ENCODE measurements around the gene COL5A1.

The COL5A1 gene

DNA sequence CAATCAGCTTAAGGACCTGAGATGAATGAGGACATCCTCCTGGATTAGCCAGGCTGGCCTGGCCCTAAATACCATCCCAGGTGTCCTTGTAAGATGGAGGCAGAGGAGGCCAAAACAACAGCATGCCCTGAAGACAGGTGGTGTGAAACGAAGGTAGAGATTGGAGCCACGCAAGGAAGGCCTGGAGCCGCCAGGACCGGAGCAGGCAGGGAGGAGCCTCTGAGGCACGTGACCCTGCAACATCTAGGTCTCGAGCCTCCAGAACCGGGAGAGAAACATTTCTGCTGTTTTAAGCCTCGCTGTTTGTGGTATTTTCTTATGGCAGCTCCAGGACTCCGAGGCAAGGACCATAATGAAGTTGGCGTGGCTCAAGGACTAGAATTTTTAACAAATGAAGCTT, 9.7 kb upstream of the COL5A1 start:
- no peak for TF ChIP-seq EP300 (IDR thresholded peaks at IDR 0.05; ENCODE audit: borderline replicate concordance)
- TF ChIP-seq, protein P1, sequence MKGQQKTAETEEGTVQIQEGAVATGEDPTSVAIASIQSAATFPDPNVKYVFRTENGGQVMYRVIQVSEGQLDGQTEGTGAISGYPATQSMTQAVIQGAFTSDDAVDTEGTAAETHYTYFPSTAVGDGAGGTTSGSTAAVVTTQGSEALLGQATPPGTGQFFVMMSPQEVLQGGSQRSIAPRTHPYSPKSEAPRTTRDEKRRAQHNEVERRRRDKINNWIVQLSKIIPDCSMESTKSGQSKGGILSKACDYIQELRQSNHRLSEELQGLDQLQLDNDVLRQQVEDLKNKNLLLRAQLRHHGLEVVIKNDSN (IDR thresholded peaks at IDR 0.05), result peak; percentile 55; the same call in 1 of the 2 replicates

DNA sequence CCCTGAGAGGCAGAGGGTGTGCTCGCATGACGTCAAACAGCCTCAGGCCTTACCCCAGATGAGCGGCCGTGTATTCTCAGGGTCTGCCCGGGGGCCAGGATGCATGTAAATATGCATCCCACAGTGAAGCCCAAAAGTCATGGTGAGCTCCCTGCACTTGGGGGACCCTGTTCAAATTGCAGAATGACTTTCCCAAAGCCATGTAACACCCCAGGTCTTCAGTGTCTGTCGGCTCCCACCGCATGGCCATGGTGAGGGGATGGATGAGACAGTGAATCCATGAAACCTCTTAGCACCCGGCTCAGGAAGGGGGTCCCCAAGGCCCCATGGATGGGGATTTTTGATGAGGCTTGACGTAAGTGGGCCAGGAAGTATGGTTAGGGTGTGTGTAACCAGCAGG, 9.3 kb upstream of the COL5A1 start:
- TF ChIP-seq YY1 (IDR thresholded peaks at IDR 0.05; ENCODE audit: low read depth), result no peak
- no peak for TF ChIP-seq RAD21 (IDR thresholded peaks at IDR 0.05; ENCODE audit: low read depth)
- TF ChIP-seq, protein P1 (IDR thresholded peaks at IDR 0.05), result no peak
- TF ChIP-seq CEBPB (IDR thresholded peaks at IDR 0.05), result no peak
- no peak for TF ChIP-seq TEAD4 (IDR thresholded peaks at IDR 0.05)
- TF ChIP-seq NFIC (IDR thresholded peaks at IDR 0.05), result no peak
- no peak for TF ChIP-seq TCF12 (IDR thresholded peaks at IDR 0.05; ENCODE audit: low read depth)
- TF ChIP-seq CREB1 (IDR thresholded peaks at IDR 0.05; ENCODE audit: low read depth), result no peak
- TF ChIP-seq EP300 (IDR thresholded peaks at IDR 0.05; ENCODE audit: borderline replicate concordance), result no peak
- no peak for TF ChIP-seq EGR1 (IDR thresholded peaks at IDR 0.05)
- TF ChIP-seq FOXM1 (IDR thresholded peaks at IDR 0.05; ENCODE audit: borderline replicate concordance, low read depth), result no peak
- no peak for TF ChIP-seq ZBTB7A (IDR thresholded peaks at IDR 0.05; ENCODE audit: low read depth)
- TF ChIP-seq, protein P2, sequence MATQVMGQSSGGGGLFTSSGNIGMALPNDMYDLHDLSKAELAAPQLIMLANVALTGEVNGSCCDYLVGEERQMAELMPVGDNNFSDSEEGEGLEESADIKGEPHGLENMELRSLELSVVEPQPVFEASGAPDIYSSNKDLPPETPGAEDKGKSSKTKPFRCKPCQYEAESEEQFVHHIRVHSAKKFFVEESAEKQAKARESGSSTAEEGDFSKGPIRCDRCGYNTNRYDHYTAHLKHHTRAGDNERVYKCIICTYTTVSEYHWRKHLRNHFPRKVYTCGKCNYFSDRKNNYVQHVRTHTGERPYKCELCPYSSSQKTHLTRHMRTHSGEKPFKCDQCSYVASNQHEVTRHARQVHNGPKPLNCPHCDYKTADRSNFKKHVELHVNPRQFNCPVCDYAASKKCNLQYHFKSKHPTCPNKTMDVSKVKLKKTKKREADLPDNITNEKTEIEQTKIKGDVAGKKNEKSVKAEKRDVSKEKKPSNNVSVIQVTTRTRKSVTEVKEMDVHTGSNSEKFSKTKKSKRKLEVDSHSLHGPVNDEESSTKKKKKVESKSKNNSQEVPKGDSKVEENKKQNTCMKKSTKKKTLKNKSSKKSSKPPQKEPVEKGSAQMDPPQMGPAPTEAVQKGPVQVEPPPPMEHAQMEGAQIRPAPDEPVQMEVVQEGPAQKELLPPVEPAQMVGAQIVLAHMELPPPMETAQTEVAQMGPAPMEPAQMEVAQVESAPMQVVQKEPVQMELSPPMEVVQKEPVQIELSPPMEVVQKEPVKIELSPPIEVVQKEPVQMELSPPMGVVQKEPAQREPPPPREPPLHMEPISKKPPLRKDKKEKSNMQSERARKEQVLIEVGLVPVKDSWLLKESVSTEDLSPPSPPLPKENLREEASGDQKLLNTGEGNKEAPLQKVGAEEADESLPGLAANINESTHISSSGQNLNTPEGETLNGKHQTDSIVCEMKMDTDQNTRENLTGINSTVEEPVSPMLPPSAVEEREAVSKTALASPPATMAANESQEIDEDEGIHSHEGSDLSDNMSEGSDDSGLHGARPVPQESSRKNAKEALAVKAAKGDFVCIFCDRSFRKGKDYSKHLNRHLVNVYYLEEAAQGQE (IDR thresholded peaks at IDR 0.05; ENCODE audit: low read depth), result no peak
- TF ChIP-seq, protein P3, sequence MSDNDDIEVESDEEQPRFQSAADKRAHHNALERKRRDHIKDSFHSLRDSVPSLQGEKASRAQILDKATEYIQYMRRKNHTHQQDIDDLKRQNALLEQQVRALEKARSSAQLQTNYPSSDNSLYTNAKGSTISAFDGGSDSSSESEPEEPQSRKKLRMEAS (IDR thresholded peaks at IDR 0.05), result no peak
- TF ChIP-seq TAF1 (IDR thresholded peaks at IDR 0.05; ENCODE audit: low read depth), result no peak

DNA sequence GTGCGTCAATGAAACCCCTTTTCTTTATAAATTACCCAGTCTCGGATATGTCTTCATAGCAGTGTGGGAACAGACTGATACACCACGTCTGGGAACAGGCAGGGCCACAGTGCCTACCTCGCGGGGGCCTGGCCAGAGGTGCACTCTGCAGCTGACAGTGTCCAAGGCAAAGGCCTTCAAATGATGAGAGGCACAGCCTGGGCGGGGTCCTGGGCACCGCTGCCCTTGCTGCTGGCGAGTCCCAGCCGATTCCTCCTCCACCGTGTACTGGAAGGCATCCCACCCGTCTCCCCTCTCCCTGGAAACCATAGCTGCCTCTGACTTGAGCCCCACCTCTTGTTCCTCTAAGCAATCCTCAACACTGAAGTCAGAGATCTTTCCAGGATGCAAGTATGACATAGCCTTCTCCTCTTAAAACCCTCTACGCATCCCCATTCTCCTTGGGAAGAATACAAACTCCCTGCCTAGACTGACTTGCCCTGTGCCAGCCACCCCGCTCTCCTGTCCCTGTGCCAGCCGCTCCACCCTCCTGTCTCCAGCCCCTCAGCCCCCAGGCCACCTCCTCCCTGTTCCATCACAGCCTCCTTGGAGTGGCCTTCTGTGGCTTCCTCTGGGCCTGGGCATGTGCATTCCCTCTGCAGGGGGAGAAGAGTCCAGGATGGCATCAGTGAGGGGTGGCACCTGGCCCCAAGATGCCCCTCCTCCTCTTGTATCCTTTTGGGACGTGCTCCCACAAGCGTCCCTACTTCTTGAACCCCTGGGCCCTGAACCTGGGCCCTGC, 8.1 kb upstream of the COL5A1 start:
- no peak for TF ChIP-seq YY1 (IDR thresholded peaks at IDR 0.05; ENCODE audit: low read depth)
- no peak for TF ChIP-seq ZBTB7A (IDR thresholded peaks at IDR 0.05; ENCODE audit: low read depth)
- TF ChIP-seq, protein P2 (IDR thresholded peaks at IDR 0.05; ENCODE audit: low read depth), result no peak
- no peak for TF ChIP-seq EGR1 (IDR thresholded peaks at IDR 0.05)
- TF ChIP-seq, protein P3 (IDR thresholded peaks at IDR 0.05), result no peak
- no peak for TF ChIP-seq FOXM1 (IDR thresholded peaks at IDR 0.05; ENCODE audit: borderline replicate concordance, low read depth)
- no peak for TF ChIP-seq NFIC (IDR thresholded peaks at IDR 0.05)
- no peak for TF ChIP-seq TEAD4 (IDR thresholded peaks at IDR 0.05)
- TF ChIP-seq CEBPB (IDR thresholded peaks at IDR 0.05), result no peak
- no peak for TF ChIP-seq TAF1 (IDR thresholded peaks at IDR 0.05; ENCODE audit: low read depth)
- TF ChIP-seq TCF12 (IDR thresholded peaks at IDR 0.05; ENCODE audit: low read depth), result no peak
- no peak for TF ChIP-seq RAD21 (IDR thresholded peaks at IDR 0.05; ENCODE audit: low read depth)
- TF ChIP-seq, protein P1 (IDR thresholded peaks at IDR 0.05), result no peak
- TF ChIP-seq EP300 (IDR thresholded peaks at IDR 0.05; ENCODE audit: borderline replicate concordance), result no peak
- TF ChIP-seq CREB1 (IDR thresholded peaks at IDR 0.05; ENCODE audit: low read depth), result no peak

DNA sequence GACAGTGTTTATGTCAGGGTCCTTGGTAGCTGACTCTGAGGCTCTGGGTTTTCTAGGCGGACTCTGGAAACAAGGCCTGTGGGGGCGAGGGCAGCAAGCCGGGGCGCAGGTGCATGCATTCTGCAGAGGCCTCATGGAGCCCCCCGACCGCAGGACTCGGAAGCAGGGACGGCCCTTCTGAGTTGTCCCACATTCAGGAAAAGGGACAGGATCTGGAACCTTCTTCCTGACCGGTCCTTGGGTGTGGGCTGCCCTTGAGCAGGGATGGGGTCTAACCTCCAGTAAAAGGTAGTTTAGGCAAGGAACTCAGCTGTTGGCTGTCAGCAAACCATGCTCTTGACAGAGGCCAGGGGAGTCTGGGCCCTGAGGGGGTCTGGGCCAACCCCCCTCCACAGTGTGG, 7.4 kb upstream of the COL5A1 start:
- TF ChIP-seq, protein P2 (IDR thresholded peaks at IDR 0.05; ENCODE audit: low read depth), result no peak
- TF ChIP-seq YY1 (IDR thresholded peaks at IDR 0.05; ENCODE audit: low read depth) (no peak), TAF1 (IDR thresholded peaks at IDR 0.05; ENCODE audit: low read depth) (no peak), CEBPB (IDR thresholded peaks at IDR 0.05) (no peak), TCF12 (IDR thresholded peaks at IDR 0.05; ENCODE audit: low read depth) (no peak), TEAD4 (IDR thresholded peaks at IDR 0.05) (no peak)
- TF ChIP-seq, protein P3 (IDR thresholded peaks at IDR 0.05), result no peak

All from Ishikawa (cell line).